BJ (cell line): ENCODE data around the gene TMEM94. TPM values are rescaled to one million over a fixed set of nuclear protein-coding genes. Genes with fewer than 3 reads are reported as not detected.

Experiments used
- CTCF ChIA-PET: fragments of 350-600 bp; formaldehyde crosslinking; extraction: SDS; loops from one replicate; lab custom pipeline; 2021; ENCODE audit warnings: antibody characterized with exemption, inconsistent platforms; lab: Yijun Ruan, JAX
- POLR2A ChIA-PET: fragments of 300-600 bp; sonication (Branson Sonifier 250); formaldehyde crosslinking; extraction: SDS; loops from one replicate; lab custom pipeline; 2021; ENCODE audit warnings: antibody characterized with exemption; lab: Charles Lee
- DNase-seq: peaks from one replicate; pipeline ENCODE4 v3.0.0-alpha.2; 2011; ENCODE audit warnings: low read depth
- H3K27me3 ChIP-seq: 2 replicates; pipeline ENCODE4 v1.6.0; 2011; ENCODE audit warnings: low read length; ENCODE audit not compliant: control insufficient read depth, insufficient read depth
- H3K36me3 ChIP-seq: 2 replicates; pipeline ENCODE4 v1.5.1; 2011; ENCODE audit warnings: low read length; ENCODE audit not compliant: control insufficient read depth, insufficient read depth
- H3K4me3 ChIP-seq: 2 replicates; pipeline ENCODE4 v1.5.1; 2011; ENCODE audit warnings: low read depth, mild to moderate bottlenecking, control low read depth, low read length
- CTCF ChIP-seq: IDR thresholded peaks from 2 replicates; pipeline ENCODE4 v1.5.1; 2011; ENCODE audit warnings: low read depth, mild to moderate bottlenecking, control low read depth, inconsistent platforms, low read length, moderate library complexity; ENCODE audit not compliant: insufficient read depth
- polyA plus RNA-seq: library from polyadenylated mRNA; depleted of rRNA; stranded (reverse); fragments of >200 nt; gene quantifications from 2 replicates; pipeline ENCODE4 v1.2.3, GENCODE V29; 2011

TMEM94 gene
- polyA plus RNA-seq, 1 experiment = 35.5 TPM

DNA sequence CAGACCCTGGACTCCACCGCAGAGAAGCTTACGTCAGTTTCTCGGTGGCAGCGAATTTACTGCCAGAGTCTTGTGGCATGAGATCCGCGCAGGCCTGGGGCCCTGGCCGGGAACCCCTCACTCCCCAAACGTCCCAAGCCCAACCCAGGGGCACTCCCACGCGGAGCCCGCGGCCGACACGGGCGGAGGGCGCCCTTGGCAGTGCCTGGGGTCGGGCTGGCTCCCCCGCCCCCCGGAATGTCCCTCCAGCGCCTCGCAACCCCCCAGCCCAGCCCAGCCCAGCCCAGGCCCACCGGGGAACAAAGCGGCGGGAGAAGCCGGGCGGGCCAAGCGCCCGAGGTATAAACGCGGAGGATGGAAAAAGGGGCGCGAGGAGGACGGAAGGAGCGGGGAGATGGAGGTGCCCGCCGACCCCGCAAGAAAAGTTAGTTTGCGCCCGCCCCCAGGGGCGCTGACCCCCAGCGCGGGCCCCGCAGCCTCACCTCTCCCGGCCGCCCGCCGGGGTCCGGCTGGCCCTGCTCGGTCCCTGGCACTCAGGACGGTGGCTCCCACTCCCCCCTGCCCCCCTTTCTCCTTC is 58.6 kb downstream of the TMEM94 start:
- CTCF ChIA-PET = interaction anchor here (0.8 to 1.8 kb wide), 3 partner anchors 10 to 554 kb away, joined by 3 to 6 read pairs (median 4); no protein-coding TSS in a partner anchor
- POLR2A ChIA-PET = no interaction called here
- no peak for TF ChIP-seq CTCF
- Histone ChIP-seq H3K4me3 (peak overlapping the region; percentile 83), H3K36me3 (peaks cover 1% of the 10 kb centered on the region), H3K27me3 (no peaks in the 10 kb centered on the region)
- DNase-seq = no peak

DNA sequence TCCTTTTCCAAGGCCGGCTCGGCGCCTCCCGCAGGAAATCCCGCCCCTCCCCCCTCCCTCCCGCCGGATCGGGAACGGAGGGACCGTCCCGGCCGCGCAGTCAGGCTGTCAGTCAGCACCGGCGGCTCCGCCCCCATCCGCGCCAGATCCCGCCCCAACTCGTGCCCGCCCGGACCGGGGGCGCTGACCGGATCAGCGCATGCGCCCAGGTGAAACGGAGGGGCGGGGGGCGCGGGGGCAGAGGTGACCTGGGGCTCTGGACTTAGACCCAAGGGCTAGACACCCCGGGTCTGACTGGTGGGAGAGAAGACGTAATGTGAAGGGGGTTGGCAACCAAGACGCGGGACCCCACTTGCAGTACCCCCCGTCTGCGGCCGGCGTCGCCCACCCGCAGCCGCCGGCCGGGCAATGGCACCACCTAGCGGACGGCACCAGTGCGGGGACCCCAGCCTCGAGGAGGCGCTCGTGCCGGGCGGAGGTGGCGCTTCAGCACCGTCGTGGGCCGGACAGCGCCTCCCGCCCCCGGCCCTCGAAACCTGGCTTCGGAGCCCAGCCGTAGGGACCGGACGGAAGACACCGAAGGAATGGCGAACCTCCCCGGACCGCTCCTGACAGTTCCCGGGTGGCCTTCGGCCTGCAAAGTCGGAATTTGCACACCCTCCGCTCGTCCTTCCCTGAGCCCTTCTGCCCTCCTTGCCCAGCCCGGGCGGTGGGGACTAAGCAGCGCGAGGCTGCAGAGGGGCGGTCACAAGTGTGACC is 59.2 kb downstream of the TMEM94 start, which contains the start of gene CASKIN2:
TSS of gene CASKIN2 (minus strand) at position 42 of the 759 bp plus-strand sequence. CDS start 1,733 bp downstream, outside the sequence.
- Histone ChIP-seq H3K27me3 (no peaks in the 10 kb centered on the region), H3K36me3 (peaks cover 1% of the 10 kb centered on the region), H3K4me3 (peak within 1 kb of the TSS; percentile 83)
- peak; percentile 92 for TF ChIP-seq CTCF
- CTCF ChIA-PET = interaction anchor here (0.6 to 1.8 kb wide), 14 partner anchors 9 to 245 kb away, joined by 3 to 25 read pairs (median 4); partner anchors contain the start of genes LLGL2 and MIF4GD
- peak; percentile 42 for DNase-seq
- POLR2A ChIA-PET = interaction anchor here (0.5 to 0.6 kb wide), 2 partner anchors 34 to 179 kb away, joined by 3 to 5 read pairs; no protein-coding TSS in a partner anchor

- peaks cover 1% of the 10 kb centered on the region for H3K36me3 ChIP-seq
- POLR2A ChIA-PET = interaction anchor here (0.5 to 0.6 kb wide), 2 partner anchors 33 to 179 kb away, joined by 3 to 5 read pairs; no protein-coding TSS in a partner anchor
- no peak for TF ChIP-seq CTCF
- no peaks in the 10 kb centered on the region for H3K27me3 ChIP-seq
- CTCF ChIA-PET = interaction anchor here (0.6 to 1.8 kb wide), 23 partner anchors 9 to 249 kb away, joined by 3 to 25 read pairs (median 4); partner anchors contain the start of genes GALK1, LLGL2, MIF4GD and TMEM94
- H3K4me3 ChIP-seq = peak within 1 kb of the TSS; percentile 83
- DNase-seq = peak; percentile 30
Observed at GRCh38 chr17:75516255-75516618, 59.8 kb downstream of the TMEM94 start, which contains the start of gene TSEN54. Gene TSEN54, plus strand, starts transcription at chr17:75516528. Its CDS starts 33 bp downstream, at chr17:75516561.

DNA sequence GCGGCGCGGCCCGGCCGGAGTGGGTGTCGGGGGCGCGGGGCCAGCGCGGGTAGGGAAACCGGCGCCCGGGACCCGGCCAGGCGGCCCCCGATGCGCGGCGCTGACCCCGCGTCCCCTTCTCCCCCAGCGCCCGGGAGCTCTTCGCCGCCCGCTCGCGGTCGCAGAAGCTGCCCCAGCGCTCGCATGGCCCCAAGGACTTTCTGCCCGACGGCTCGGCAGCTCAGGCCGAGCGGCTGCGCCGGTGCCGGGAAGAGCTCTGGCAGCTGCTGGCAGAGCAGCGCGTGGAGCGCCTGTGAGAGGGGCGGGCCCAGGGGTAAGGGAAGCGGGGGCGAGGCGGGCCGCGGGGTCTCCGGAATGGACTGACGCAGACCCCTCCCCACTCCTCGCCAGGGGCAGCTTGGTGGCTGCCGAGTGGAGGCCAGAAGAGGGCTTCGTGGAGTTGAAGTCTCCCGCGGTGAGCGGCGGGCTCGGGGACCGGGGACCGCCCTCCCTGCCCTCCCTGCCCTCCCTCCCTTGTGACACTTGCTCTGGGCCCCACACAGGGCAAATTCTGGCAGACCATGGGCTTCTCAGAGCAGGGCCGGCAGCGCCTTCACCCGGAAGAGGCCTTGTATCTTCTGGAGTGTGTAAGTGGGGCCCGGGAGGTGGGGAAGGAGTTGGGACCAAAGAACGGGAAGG is 60.3 kb downstream of the TMEM94 start:
- Histone ChIP-seq H3K4me3 (peak overlapping the region; percentile 83), H3K27me3 (no peaks in the 10 kb centered on the region), H3K36me3 (peaks cover 1% of the 10 kb centered on the region)
- POLR2A ChIA-PET = interaction anchor here (0.6 kb wide), 2 partner anchors 111 to 228 kb away, joined by 3 to 9 read pairs; partner anchors contain the start of genes GRB2 and SLC25A19
- DNase-seq = no peak
- CTCF ChIA-PET = interaction anchor here (0.6 to 1.8 kb wide), 24 partner anchors 8 to 249 kb away, joined by 3 to 25 read pairs (median 4); partner anchors contain the start of genes GALK1, LLGL2, MIF4GD and TMEM94
- no peak for TF ChIP-seq CTCF
